HEK293 (cell line): ENCODE measurements around the gene TOP3B.

Source experiments
- ATF2 ChIP-seq: fragments of 450-650 bp; formaldehyde crosslinking; IDR thresholded peaks from 2 replicates; pipeline ENCODE4 v1.5.1; 2016; ENCODE audit warnings: missing biosample characterization, missing genetic modification characterization, low read depth
- BCL11A ChIP-seq: fragments of 450-650 bp; formaldehyde crosslinking; IDR thresholded peaks from 2 replicates; pipeline ENCODE4 v1.5.1; 2016; ENCODE audit warnings: low read depth, missing biosample characterization, missing genetic modification characterization
- CTCF ChIP-seq: fragments of 450-650 bp; formaldehyde crosslinking; IDR thresholded peaks from 2 replicates; pipeline ENCODE4 v1.5.1; 2016; ENCODE audit warnings: missing biosample characterization, missing genetic modification characterization
- EGR2 ChIP-seq: fragments of 450-650 bp; formaldehyde crosslinking; IDR thresholded peaks from 2 replicates; pipeline ENCODE4 v1.5.1; 2016; ENCODE audit warnings: low read depth, missing biosample characterization, missing genetic modification characterization
- GLIS1 ChIP-seq: fragments of 450-650 bp; formaldehyde crosslinking; IDR thresholded peaks from 2 replicates; pipeline ENCODE4 v1.5.1; 2016; ENCODE audit warnings: missing biosample characterization, missing genetic modification characterization
- GLIS2 ChIP-seq: fragments of 450-650 bp; formaldehyde crosslinking; IDR thresholded peaks from 2 replicates; pipeline ENCODE4 v1.5.1; 2016; ENCODE audit warnings: missing biosample characterization, missing genetic modification characterization
- HOXC10 ChIP-seq: sonication (generic); formaldehyde crosslinking; IDR thresholded peaks from 2 replicates; pipeline ENCODE4 v1.8.1; 2023; ENCODE audit warnings: mild to moderate bottlenecking, missing genetic modification reagents
- KLF8 ChIP-seq: fragments of 450-650 bp; formaldehyde crosslinking; IDR thresholded peaks from 2 replicates; pipeline ENCODE4 v1.5.1; 2016; ENCODE audit warnings: missing biosample characterization, missing genetic modification characterization
- KLF9 ChIP-seq: fragments of 450-650 bp; formaldehyde crosslinking; IDR thresholded peaks from 2 replicates; pipeline ENCODE4 v1.5.1; 2016; ENCODE audit warnings: missing biosample characterization, missing genetic modification characterization, low read depth
- OVOL3 ChIP-seq: fragments of 450-650 bp; formaldehyde crosslinking; IDR thresholded peaks from 2 replicates; pipeline ENCODE4 v1.5.1; 2016; ENCODE audit warnings: missing biosample characterization, missing genetic modification characterization
- PBX3 ChIP-seq: sonication (generic); formaldehyde crosslinking; IDR thresholded peaks from 2 replicates; pipeline ENCODE4 v1.8.1; 2022; ENCODE audit warnings: mild to moderate bottlenecking, moderate library complexity, missing genetic modification reagents
- SETDB1 ChIP-seq: IDR thresholded peaks from one replicate; pipeline ENCODE4 v1.6.1; 2017; ENCODE audit warnings: mild to moderate bottlenecking, low read length, moderate library complexity, mixed read lengths; ENCODE audit not compliant: insufficient read length
- YY1 ChIP-seq: fragments of 450-650 bp; formaldehyde crosslinking; IDR thresholded peaks from 2 replicates; pipeline ENCODE4 v1.5.1; 2018; ENCODE audit warnings: missing biosample characterization, missing genetic modification characterization
- ZBTB6 ChIP-seq: fragments of 450-650 bp; formaldehyde crosslinking; IDR thresholded peaks from 2 replicates; pipeline ENCODE4 v1.5.1; 2017; ENCODE audit warnings: missing biosample characterization, missing genetic modification characterization
- ZFHX2 ChIP-seq: fragments of 450-650 bp; formaldehyde crosslinking; conservative IDR thresholded peaks from 2 replicates; pipeline ENCODE4 v1.5.1; 2016; ENCODE audit warnings: missing biosample characterization, missing genetic modification characterization
- ZNF18 ChIP-seq: fragments of 450-650 bp; formaldehyde crosslinking; IDR thresholded peaks from 2 replicates; pipeline ENCODE4 v1.5.1; 2016; ENCODE audit warnings: missing biosample characterization, missing genetic modification characterization
- ZNF19 ChIP-seq: fragments of 450-650 bp; formaldehyde crosslinking; IDR thresholded peaks from 2 replicates; pipeline ENCODE4; 2016; ENCODE audit warnings: missing biosample characterization, missing genetic modification characterization, low read depth
- ZNF266 ChIP-seq: fragments of 450-650 bp; formaldehyde crosslinking; IDR thresholded peaks from 2 replicates; pipeline ENCODE4 v1.5.1; 2016; ENCODE audit warnings: missing biosample characterization, missing genetic modification characterization, low read depth
- ZNF324 ChIP-seq: fragments of 450-650 bp; formaldehyde crosslinking; IDR thresholded peaks from 2 replicates; pipeline ENCODE4 v1.5.1; 2016; ENCODE audit warnings: missing biosample characterization, missing genetic modification characterization
- ZNF350 ChIP-seq: fragments of 450-650 bp; formaldehyde crosslinking; IDR thresholded peaks from 2 replicates; pipeline ENCODE4 v1.5.0; 2017; ENCODE audit warnings: missing biosample characterization, mild to moderate bottlenecking, missing genetic modification characterization
- ZNF423 ChIP-seq: fragments of 450-650 bp; formaldehyde crosslinking; IDR thresholded peaks from 2 replicates; pipeline ENCODE4 v1.5.1; 2016; ENCODE audit warnings: missing biosample characterization, missing genetic modification characterization
- ZNF548 ChIP-seq: fragments of 450-650 bp; formaldehyde crosslinking; IDR thresholded peaks from 2 replicates; pipeline ENCODE4 v1.5.1; 2016; ENCODE audit warnings: missing biosample characterization, missing genetic modification characterization
- ZNF558 ChIP-seq: fragments of 450-650 bp; formaldehyde crosslinking; IDR thresholded peaks from 2 replicates; pipeline ENCODE4 v1.5.1; 2016; ENCODE audit warnings: missing biosample characterization, missing genetic modification characterization
- ZNF610 ChIP-seq: fragments of 450-650 bp; formaldehyde crosslinking; IDR thresholded peaks from 2 replicates; pipeline ENCODE4 v1.5.1; 2016; ENCODE audit warnings: missing biosample characterization, missing genetic modification characterization, borderline replicate concordance
- ZNF658 ChIP-seq: fragments of 450-650 bp; formaldehyde crosslinking; IDR thresholded peaks from 2 replicates; pipeline ENCODE4; 2016; ENCODE audit warnings: missing biosample characterization, missing genetic modification characterization
- ZNF660 ChIP-seq: fragments of 450-650 bp; IDR thresholded peaks from 2 replicates; pipeline ENCODE4 v1.5.1; 2018; ENCODE audit warnings: missing biosample characterization, mild to moderate bottlenecking, missing genetic modification characterization
- ZNF670 ChIP-seq: fragments of 450-650 bp; formaldehyde crosslinking; IDR thresholded peaks from 2 replicates; pipeline ENCODE4 v1.5.1; 2016; ENCODE audit warnings: missing biosample characterization, missing genetic modification characterization, low read depth
- ZNF704 ChIP-seq: fragments of 450-650 bp; formaldehyde crosslinking; IDR thresholded peaks from 2 replicates; pipeline ENCODE4 v1.5.1; 2016; ENCODE audit warnings: missing biosample characterization, missing genetic modification characterization
- ZNF76 ChIP-seq: fragments of 450-650 bp; formaldehyde crosslinking; IDR thresholded peaks from 2 replicates; pipeline ENCODE4; 2016; ENCODE audit warnings: low read depth, missing biosample characterization, missing genetic modification characterization, borderline replicate concordance
- ZNF785 ChIP-seq: fragments of 450-650 bp; formaldehyde crosslinking; IDR thresholded peaks from 2 replicates; pipeline ENCODE4 v1.5.1; 2016; ENCODE audit warnings: missing biosample characterization, missing genetic modification characterization
- ZSCAN30 ChIP-seq: fragments of 450-650 bp; IDR thresholded peaks from 2 replicates; pipeline ENCODE4 v1.5.1; 2018; ENCODE audit warnings: missing biosample characterization, mild to moderate bottlenecking, missing genetic modification characterization, moderate library complexity
- ZXDB ChIP-seq: fragments of 450-650 bp; formaldehyde crosslinking; IDR thresholded peaks from 2 replicates; pipeline ENCODE4 v1.5.1; 2016; ENCODE audit warnings: missing biosample characterization, missing genetic modification characterization

Gene TOP3B

GRCh38 chr22:21952586-21953571 is 29.7 kb downstream of the TOP3B start, which contains the start of gene PPM1F (continued):
- TF ChIP-seq CTCF (tag by site-specific recombination), result peak; percentile 62
- 0 out of 2 replicates have a peak, but pooled peaks have one; percentile 32 for TF ChIP-seq ZNF76 (tag by site-specific recombination)
- no peak for TF ChIP-seq ZNF704 (tag by site-specific recombination)
- no peak for TF ChIP-seq ZNF548 (tag by site-specific recombination)
- no peak for TF ChIP-seq ZNF610 (tag by site-specific recombination)
- no peak for TF ChIP-seq ZNF658 (tag by site-specific recombination)
- 0 out of 2 replicates have a peak, but pooled peaks have one; percentile 87 for TF ChIP-seq HOXC10
- TF ChIP-seq PBX3 (CRISPR knock-in tag), result no peak
- TF ChIP-seq ZNF423 (tag by site-specific recombination), result 0 out of 2 replicates have a peak, but pooled peaks have one; percentile 33
- TF ChIP-seq KLF9 (tag by site-specific recombination), result peak; percentile 88
- no peak for TF ChIP-seq ZNF350
- TF ChIP-seq EGR2 (tag by site-specific recombination), result peak; percentile 44; the same call in 1 of the 2 replicates
- TF ChIP-seq ZSCAN30 (tag by site-specific recombination), result peak; percentile 46; the same call in 1 of the 2 replicates
- TF ChIP-seq ZFHX2 (tag by site-specific recombination), result peak; percentile 58
- peak; percentile 72; the same call in 1 of the 2 replicates for TF ChIP-seq ZNF660 (tag by site-specific recombination)
- no peak for TF ChIP-seq KLF8
- TF ChIP-seq BCL11A (tag by site-specific recombination), result no peak
- peak; percentile 72 for TF ChIP-seq ZBTB6 (tag by site-specific recombination)
- TF ChIP-seq ZXDB, result peak; percentile 65
- TF ChIP-seq ZNF324 (tag by site-specific recombination), result no peak
- no peak for TF ChIP-seq ZNF266 (tag by site-specific recombination)
- peak; percentile 97 for TF ChIP-seq GLIS2 (tag by site-specific recombination)
- TF ChIP-seq GLIS1 (tag by site-specific recombination), result peak; percentile 79
- no peak for TF ChIP-seq YY1 (tag by site-specific recombination)
- no peak for TF ChIP-seq ATF2 (tag by site-specific recombination)
- TF ChIP-seq ZNF18 (tag by site-specific recombination), result no peak
- 0 out of 2 replicates have a peak, but pooled peaks have one; percentile 51 for TF ChIP-seq ZNF785 (tag by site-specific recombination)
- no peak for TF ChIP-seq ZNF670 (tag by site-specific recombination)
- TF ChIP-seq ZNF558 (tag by site-specific recombination), result no peak
- TF ChIP-seq OVOL3 (tag by site-specific recombination), result no peak
- peak; percentile 24 for TF ChIP-seq SETDB1
- TF ChIP-seq ZNF19 (tag by site-specific recombination), result no peak
